HepG2 (cell line): ENCODE measurements around the gene SERPINA6. TPM values are rescaled to one million over a fixed set of nuclear protein-coding genes. Genes with fewer than 3 reads are reported as not detected.

Experiments used
- ASH2L ChIP-seq: fragments of 300-600, 200-600 bp; sonication (generic); IDR thresholded peaks from 2 replicates; pipeline ENCODE4 v1.7.0; 2017; ENCODE audit warnings: low read depth, mild to moderate bottlenecking, moderate library complexity, mixed read lengths, low read length; ENCODE audit not compliant: insufficient read length
- CBX5 ChIP-seq: sonication (generic); formaldehyde crosslinking; IDR thresholded peaks from 2 replicates; pipeline ENCODE4 v1.4.0; 2020; ENCODE audit warnings: missing genetic modification reagents, borderline replicate concordance
- DR1 ChIP-seq: sonication (generic); formaldehyde crosslinking; IDR thresholded peaks from 2 replicates; pipeline ENCODE4 v1.8.0; 2021; ENCODE audit warnings: mild to moderate bottlenecking, missing genetic modification reagents, inconsistent platforms
- FOXA3 ChIP-seq: IDR thresholded peaks from 2 replicates; pipeline ENCODE4 v1.6.1; 2016; ENCODE audit warnings: missing genetic modification reagents, missing compliant biosample characterization
- HNF4G ChIP-seq, 2 experiments: sonication (generic) in 1 of 2; formaldehyde crosslinking in 1 of 2; IDR thresholded peaks; 2 replicates each; pipeline versions ENCODE4 v1.4.0 to v1.6.1; 2011 to 2020; ENCODE audit warnings: borderline replicate concordance in 2 of 2, low read depth in 2 of 2, mild to moderate bottlenecking in 2 of 2, low read length in 1 of 2, missing genetic modification reagents in 1 of 2, moderate library complexity in 1 of 2
- HOXA9 ChIP-seq: sonication (generic); formaldehyde crosslinking; IDR thresholded peaks from 2 replicates; pipeline ENCODE4 v1.8.1; 2022; ENCODE audit warnings: missing genetic modification reagents, mild to moderate bottlenecking, moderate library complexity, borderline replicate concordance
- MLLT10 ChIP-seq: sonication (generic); formaldehyde crosslinking; IDR thresholded peaks from 2 replicates; pipeline ENCODE4 v1.4.0; 2020; ENCODE audit warnings: missing genetic modification reagents
- MTA3 ChIP-seq: sonication (generic); formaldehyde crosslinking; IDR thresholded peaks from 2 replicates; pipeline ENCODE4 v1.4.0; 2020; ENCODE audit warnings: missing genetic modification reagents
- NR2F2 ChIP-seq: IDR thresholded peaks from 2 replicates; pipeline ENCODE4 v1.6.1; 2012; ENCODE audit warnings: low read depth, inconsistent platforms, borderline replicate concordance
- RAD21 ChIP-seq: fragments of 450-650 bp; formaldehyde crosslinking; IDR thresholded peaks from 2 replicates; pipeline ENCODE4 v1.5.0; 2020; ENCODE audit warnings: mild to moderate bottlenecking
- SPEN ChIP-seq: sonication (generic); formaldehyde crosslinking; IDR thresholded peaks from 2 replicates; pipeline ENCODE4 v1.5.1; 2020; ENCODE audit warnings: low read depth, mild to moderate bottlenecking, missing genetic modification reagents
- TFE3 ChIP-seq: IDR thresholded peaks from 2 replicates; pipeline ENCODE4 v1.6.1; 2016
- ZBTB8A ChIP-seq: sonication (generic); formaldehyde crosslinking; IDR thresholded peaks from 2 replicates; pipeline ENCODE4 v1.4.0; 2020; ENCODE audit warnings: mild to moderate bottlenecking, low read depth, missing genetic modification reagents, borderline replicate concordance
- ZNF180 ChIP-seq: sonication (generic); formaldehyde crosslinking; IDR thresholded peaks from 2 replicates; pipeline ENCODE4 v1.4.0; 2020; ENCODE audit warnings: low read depth, missing genetic modification reagents, borderline replicate concordance
- ZNF232 ChIP-seq: sonication (generic); formaldehyde crosslinking; IDR thresholded peaks from 2 replicates; pipeline ENCODE4 v1.4.0; 2020; ENCODE audit warnings: missing genetic modification reagents, borderline replicate concordance
- ZNF251 ChIP-seq: sonication (generic); formaldehyde crosslinking; IDR thresholded peaks from 2 replicates; pipeline ENCODE4 v1.9.0; 2021; ENCODE audit warnings: mild to moderate bottlenecking, missing genetic modification reagents
- ZNF260 ChIP-seq: sonication (generic); formaldehyde crosslinking; IDR thresholded peaks from 2 replicates; pipeline ENCODE4 v1.4.0; 2020; ENCODE audit warnings: missing genetic modification reagents, low read depth, mild to moderate bottlenecking, borderline replicate concordance
- ZNF451 ChIP-seq: sonication (generic); formaldehyde crosslinking; IDR thresholded peaks from 2 replicates; pipeline ENCODE4 v1.5.0; 2020; ENCODE audit warnings: mild to moderate bottlenecking, missing genetic modification reagents
- ZNF619 ChIP-seq: sonication (generic); formaldehyde crosslinking; IDR thresholded peaks from 2 replicates; pipeline ENCODE4 v1.4.0; 2020; ENCODE audit warnings: mild to moderate bottlenecking, missing genetic modification reagents
- ZNF788 ChIP-seq: sonication (generic); formaldehyde crosslinking; IDR thresholded peaks from 2 replicates; pipeline ENCODE4 v1.5.0; 2020; ENCODE audit warnings: mild to moderate bottlenecking, missing genetic modification reagents, borderline replicate concordance
- ZSCAN12 ChIP-seq: sonication (generic); formaldehyde crosslinking; IDR thresholded peaks from 2 replicates; pipeline ENCODE4 v1.9.0; 2021; ENCODE audit warnings: mild to moderate bottlenecking, missing genetic modification reagents
- polyA plus RNA-seq, 8 experiments: library from polyadenylated mRNA; depleted of rRNA in 3 of 8; stranded (reverse) in 7 of 8; unstranded in 1 of 8; fragments of >200 nt; fragmentation: Illumina TruSeq in 4 of 8; extraction: Trizol in 4 of 8; gene quantifications; 2 replicates each; pipeline versions ENCODE4 v1.2.1 to v1.2.3, GENCODE V29; 2011 to 2016; ENCODE audit warnings: low read depth in 4 of 8, missing spikeins in 1 of 8, mixed read lengths in 1 of 8; ENCODE audit not compliant: insufficient read depth in 1 of 8
- total RNA-seq, 5 experiments: library from RNA; depleted of rRNA; stranded (reverse); fragments of >200 nt; fragmentation: Illumina TruSeq; extraction: Trizol; gene quantifications; 2 replicates each; pipeline ENCODE4 v1.2.3, GENCODE V29; 2016; ENCODE audit warnings: low read depth in 1 of 5
- TF ChIP-seq, protein P1 (sequence below): IDR thresholded peaks from 2 replicates; pipeline ENCODE4 v1.6.1; 2016
- TF ChIP-seq, protein P2 (sequence below): sonication (generic); formaldehyde crosslinking; IDR thresholded peaks from 2 replicates; pipeline ENCODE4 v1.8.0; 2022; ENCODE audit warnings: mild to moderate bottlenecking, missing genetic modification reagents
- TF ChIP-seq, protein P3 (sequence below): sonication (generic); IDR thresholded peaks from 2 replicates; pipeline ENCODE4 v1.6.1; 2016; ENCODE audit warnings: low read depth, borderline replicate concordance
- TF ChIP-seq, protein P4 (sequence below): sonication (generic); formaldehyde crosslinking; IDR thresholded peaks from 2 replicates; pipeline ENCODE4 v1.4.0; 2020; ENCODE audit warnings: mild to moderate bottlenecking, missing genetic modification reagents

The SERPINA6 gene
- total and polyA plus RNA-seq, 2 of the 13 experiments (the other 11 are each of a cell fraction or from before 2014, with no cell fraction given): 260 to 333 TPM

GRCh38 chr14:94364037-94364436 is 40.9 kb upstream of the SERPINA6 start (continued):
- TF ChIP-seq HNF4G (IDR thresholded peaks at IDR 0.05; ENCODE audit: borderline replicate concordance, low read depth, low read length) (peak; percentile 45; the same call in 1 of the 2 replicates), HNF4G (CRISPR knock-in tag; IDR thresholded peaks at IDR 0.05; ENCODE audit: borderline replicate concordance, low read depth) (no peak; the same call in 1 of the 2 replicates), HOXA9 (CRISPR knock-in tag) (no peak), NR2F2 (no peak), MLLT10 (no peak), ZNF451 (no peak), MTA3 (no peak), ASH2L (no peak), ZNF251 (no peak), ZSCAN12 (no peak), DR1 (CRISPR knock-in tag) (no peak), ZNF260 (CRISPR knock-in tag) (no peak), CBX5 (no peak), ZNF788 (0 out of 2 replicates have a peak, but pooled peaks have one; percentile 38), FOXA3 (no peak), ZNF232 (CRISPR knock-in tag) (no peak), SPEN (CRISPR knock-in tag) (no peak), ZNF619 (CRISPR knock-in tag) (no peak), ZNF180 (no peak), ZBTB8A (CRISPR knock-in tag) (no peak), TFE3 (CRISPR knock-in tag) (no peak), RAD21 (CRISPR knock-in tag) (no peak)
- TF ChIP-seq, protein P1, sequence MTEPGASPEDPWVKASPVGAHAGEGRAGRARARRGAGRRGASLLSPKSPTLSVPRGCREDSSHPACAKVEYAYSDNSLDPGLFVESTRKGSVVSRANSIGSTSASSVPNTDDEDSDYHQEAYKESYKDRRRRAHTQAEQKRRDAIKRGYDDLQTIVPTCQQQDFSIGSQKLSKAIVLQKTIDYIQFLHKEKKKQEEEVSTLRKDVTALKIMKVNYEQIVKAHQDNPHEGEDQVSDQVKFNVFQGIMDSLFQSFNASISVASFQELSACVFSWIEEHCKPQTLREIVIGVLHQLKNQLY (CRISPR knock-in tag): no peak
- TF ChIP-seq, protein P2, sequence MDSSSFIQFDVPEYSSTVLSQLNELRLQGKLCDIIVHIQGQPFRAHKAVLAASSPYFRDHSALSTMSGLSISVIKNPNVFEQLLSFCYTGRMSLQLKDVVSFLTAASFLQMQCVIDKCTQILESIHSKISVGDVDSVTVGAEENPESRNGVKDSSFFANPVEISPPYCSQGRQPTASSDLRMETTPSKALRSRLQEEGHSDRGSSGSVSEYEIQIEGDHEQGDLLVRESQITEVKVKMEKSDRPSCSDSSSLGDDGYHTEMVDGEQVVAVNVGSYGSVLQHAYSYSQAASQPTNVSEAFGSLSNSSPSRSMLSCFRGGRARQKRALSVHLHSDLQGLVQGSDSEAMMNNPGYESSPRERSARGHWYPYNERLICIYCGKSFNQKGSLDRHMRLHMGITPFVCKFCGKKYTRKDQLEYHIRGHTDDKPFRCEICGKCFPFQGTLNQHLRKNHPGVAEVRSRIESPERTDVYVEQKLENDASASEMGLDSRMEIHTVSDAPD (CRISPR knock-in tag): no peak
- TF ChIP-seq, protein P3, sequence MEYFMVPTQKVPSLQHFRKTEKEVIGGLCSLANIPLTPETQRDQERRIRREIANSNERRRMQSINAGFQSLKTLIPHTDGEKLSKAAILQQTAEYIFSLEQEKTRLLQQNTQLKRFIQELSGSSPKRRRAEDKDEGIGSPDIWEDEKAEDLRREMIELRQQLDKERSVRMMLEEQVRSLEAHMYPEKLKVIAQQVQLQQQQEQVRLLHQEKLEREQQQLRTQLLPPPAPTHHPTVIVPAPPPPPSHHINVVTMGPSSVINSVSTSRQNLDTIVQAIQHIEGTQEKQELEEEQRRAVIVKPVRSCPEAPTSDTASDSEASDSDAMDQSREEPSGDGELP: no peak
- TF ChIP-seq, protein P4, sequence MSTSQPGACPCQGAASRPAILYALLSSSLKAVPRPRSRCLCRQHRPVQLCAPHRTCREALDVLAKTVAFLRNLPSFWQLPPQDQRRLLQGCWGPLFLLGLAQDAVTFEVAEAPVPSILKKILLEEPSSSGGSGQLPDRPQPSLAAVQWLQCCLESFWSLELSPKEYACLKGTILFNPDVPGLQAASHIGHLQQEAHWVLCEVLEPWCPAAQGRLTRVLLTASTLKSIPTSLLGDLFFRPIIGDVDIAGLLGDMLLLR: no peak
